Measurements from ENCODE around the gene IQGAP2.

The IQGAP2 gene

DNA sequence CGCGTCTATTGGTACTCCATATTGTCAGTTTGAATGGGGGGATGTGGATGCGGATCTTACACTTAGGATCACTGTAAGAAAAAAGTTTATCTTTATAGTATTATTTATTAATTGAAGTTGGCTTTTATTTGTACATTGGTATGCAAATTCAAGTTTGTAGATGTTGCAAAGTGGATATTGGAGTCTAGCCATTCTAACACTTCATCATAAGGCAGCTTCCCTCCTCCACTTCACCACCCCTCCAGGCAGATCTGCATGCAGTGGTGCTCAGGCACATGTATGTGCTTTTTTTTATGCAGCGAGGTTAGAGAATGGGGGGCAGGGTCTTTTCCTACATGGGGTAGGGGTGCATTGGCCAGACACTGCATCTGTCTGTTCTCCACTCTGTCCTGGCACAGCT is 84.3 kb downstream of the IQGAP2 start:
- no peak for DNase-seq (ENCODE audit: extremely low spot score)
- TF ChIP-seq, protein P1, sequence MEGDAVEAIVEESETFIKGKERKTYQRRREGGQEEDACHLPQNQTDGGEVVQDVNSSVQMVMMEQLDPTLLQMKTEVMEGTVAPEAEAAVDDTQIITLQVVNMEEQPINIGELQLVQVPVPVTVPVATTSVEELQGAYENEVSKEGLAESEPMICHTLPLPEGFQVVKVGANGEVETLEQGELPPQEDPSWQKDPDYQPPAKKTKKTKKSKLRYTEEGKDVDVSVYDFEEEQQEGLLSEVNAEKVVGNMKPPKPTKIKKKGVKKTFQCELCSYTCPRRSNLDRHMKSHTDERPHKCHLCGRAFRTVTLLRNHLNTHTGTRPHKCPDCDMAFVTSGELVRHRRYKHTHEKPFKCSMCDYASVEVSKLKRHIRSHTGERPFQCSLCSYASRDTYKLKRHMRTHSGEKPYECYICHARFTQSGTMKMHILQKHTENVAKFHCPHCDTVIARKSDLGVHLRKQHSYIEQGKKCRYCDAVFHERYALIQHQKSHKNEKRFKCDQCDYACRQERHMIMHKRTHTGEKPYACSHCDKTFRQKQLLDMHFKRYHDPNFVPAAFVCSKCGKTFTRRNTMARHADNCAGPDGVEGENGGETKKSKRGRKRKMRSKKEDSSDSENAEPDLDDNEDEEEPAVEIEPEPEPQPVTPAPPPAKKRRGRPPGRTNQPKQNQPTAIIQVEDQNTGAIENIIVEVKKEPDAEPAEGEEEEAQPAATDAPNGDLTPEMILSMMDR (IDR thresholded peaks at IDR 0.05; ENCODE audit: control extremely low read depth, extremely low read depth, low read depth, missing control alignments), result no peak
- POLR2A ChIA-PET, result no interaction called here
- CTCF ChIA-PET, result interaction anchor here (0.9 to 1.6 kb wide), 2 partner anchors 14 to 18 kb away, joined by 3 to 5 read pairs; no protein-coding TSS in a partner anchor

DNA sequence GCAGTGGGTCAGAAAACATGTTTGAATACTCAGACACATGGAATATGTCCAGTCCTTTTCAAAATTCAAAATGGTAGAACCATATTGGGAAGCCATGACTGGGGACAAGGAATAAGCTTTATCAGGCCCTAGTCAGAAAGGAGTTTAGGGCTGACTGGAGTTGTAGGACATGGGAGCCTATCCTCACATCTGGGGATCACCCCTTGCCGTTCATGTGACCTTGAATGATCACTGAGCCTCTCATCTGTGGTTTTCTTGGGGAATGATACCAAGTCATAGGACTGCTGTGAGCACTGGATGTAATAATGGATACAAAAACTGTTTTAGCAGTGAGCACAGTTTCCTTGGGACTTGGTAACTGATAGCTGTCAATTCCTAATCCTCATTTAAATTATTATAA is 84.7 kb downstream of the IQGAP2 start:
- POLR2A ChIA-PET, result no interaction called here
- CTCF ChIA-PET, result interaction anchor here (0.7 to 1.6 kb wide), 5 partner anchors 10 to 84 kb away, joined by 3 to 5 read pairs (median 3); no protein-coding TSS in a partner anchor
- no peak for DNase-seq (ENCODE audit: extremely low spot score)
- TF ChIP-seq, protein P1 (IDR thresholded peaks at IDR 0.05; ENCODE audit: control extremely low read depth, extremely low read depth, low read depth, missing control alignments), result no peak

DNA sequence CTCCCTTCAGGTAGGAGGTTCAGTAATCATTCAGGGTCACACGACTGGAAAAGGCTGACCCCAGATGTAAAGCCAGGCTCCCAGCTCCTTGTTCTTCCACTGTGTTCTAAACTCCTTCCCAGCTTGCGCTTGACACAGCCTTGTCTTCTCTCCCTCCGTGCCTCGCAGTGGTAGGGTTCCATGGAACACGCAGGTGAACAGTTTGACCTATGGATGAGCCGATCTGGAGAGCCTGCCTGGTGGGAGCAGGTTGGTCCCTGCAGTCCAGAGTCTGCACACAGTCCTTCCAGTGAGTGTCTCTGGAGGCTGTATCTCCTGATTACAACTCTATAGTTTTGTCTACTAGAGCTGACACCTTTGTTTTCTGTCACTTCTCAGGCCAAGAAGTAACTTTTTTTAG is 85.9 kb downstream of the IQGAP2 start:
- ChIA-PET POLR2A (no interaction called here), CTCF (interaction anchor here (0.9 to 1.4 kb wide), 4 partner anchors 11 to 286 kb away, joined by 3 to 4 read pairs (median 3); no protein-coding TSS in a partner anchor)
- no peak for DNase-seq (ENCODE audit: extremely low spot score)
- TF ChIP-seq, protein P1 (IDR thresholded peaks at IDR 0.05; ENCODE audit: control extremely low read depth, extremely low read depth, low read depth, missing control alignments), result no peak

GRCh38 chr5:76489877-76490688 is 87.0 kb downstream of the IQGAP2 start:
- TF ChIP-seq, protein P1 (IDR thresholded peaks at IDR 0.05; ENCODE audit: control extremely low read depth, extremely low read depth, low read depth, missing control alignments), result no peak
- POLR2A ChIA-PET, result no interaction called here
- DNase-seq (ENCODE audit: extremely low spot score), result no peak
- CTCF ChIA-PET, result interaction anchor here (1.4 kb wide), 1 partner anchor 285 kb away, joined by 3 read pairs; no protein-coding TSS in a partner anchor

DNA sequence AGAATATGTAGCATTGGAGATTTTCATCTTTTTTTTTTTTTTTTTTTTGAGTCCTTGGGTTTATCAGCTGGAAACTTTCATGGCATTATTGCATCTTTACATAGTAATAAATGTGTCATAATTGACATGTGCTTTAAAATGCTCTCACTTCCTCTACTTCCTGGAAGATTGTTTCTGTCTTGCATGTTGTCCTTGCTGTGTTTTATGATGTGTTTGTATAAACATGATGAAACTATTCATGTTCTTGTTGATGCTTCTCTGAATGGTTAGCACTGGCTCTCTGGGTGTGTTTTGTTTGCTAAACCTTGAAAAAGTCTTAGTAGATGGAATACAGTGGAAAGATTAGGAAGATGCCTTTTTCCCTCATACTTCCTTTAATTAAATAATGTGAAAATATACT is 87.9 kb downstream of the IQGAP2 start:
- ChIA-PET CTCF (no interaction called here), POLR2A (interaction anchor here (0.6 kb wide), 1 partner anchor 75 kb away, joined by 3 read pairs; no protein-coding TSS in a partner anchor)
- no peak for DNase-seq (ENCODE audit: extremely low spot score)
- TF ChIP-seq, protein P1 (IDR thresholded peaks at IDR 0.05; ENCODE audit: control extremely low read depth, extremely low read depth, low read depth, missing control alignments), result no peak

- DNase-seq (ENCODE audit: extremely low spot score), result no peak
- ChIA-PET CTCF (no interaction called here), POLR2A (no interaction called here)
- TF ChIP-seq, protein P1 (IDR thresholded peaks at IDR 0.05; ENCODE audit: control extremely low read depth, extremely low read depth, low read depth, missing control alignments), result no peak
Observed at GRCh38 chr5:76492819-76493189, 89.7 kb downstream of the IQGAP2 start.
